NCI-H748 (cell line): ENCODE data around the gene EVPLL.
"Not testable (repeated sequence)": the region's sequence is repeated elsewhere in the genome, so short reads cannot be mapped to it uniquely, and the experiment has no call there.

Source experiments
- DNase-seq: peaks from one replicate; lab custom pipeline; 2025; ENCODE audit not compliant: unreplicated experiment; lab: John Stamatoyannopoulos, UW

EVPLL gene

DNA sequence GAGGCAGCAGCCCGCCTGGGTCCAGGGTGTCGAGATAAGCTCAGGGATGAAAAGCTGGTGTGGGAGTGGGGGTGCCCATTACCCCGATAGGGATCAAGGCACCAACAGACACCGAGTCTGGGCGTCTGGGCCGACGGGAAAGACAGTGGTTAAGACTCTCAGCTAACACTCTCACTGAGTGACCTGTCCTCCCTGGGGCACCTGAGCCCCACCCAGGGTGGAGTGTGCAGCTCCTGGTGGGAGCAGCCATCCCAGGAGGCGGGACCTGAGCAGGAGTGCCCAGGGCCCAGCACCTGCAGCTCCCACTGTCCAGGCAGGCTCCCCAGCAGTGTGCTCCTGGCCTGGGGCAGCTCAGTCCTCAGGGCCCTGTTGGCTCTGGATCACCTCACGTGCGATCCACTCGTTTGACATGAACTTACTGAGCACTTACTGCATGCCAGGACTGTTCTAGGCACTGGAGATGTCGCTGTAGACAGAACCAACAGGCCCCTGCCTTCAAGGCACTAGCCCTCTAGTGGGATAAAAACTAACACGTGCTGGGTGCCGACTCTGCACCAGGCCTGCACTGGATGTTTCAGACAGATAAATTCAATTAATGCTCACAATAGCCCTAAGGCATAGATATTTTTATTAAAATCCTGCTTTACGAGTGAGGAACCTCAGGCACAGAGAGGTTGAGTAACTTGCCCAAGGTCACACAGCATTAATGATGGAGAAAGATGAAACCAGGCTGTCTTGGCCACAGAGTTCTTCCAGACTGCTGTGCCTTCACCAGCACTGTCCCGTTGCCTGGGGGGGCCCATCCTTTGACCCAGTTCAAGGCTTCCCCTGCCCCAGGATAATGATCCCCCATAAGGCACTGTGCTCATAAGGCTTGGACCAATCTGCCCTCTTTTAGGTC, 1.9 kb downstream of the EVPLL start:
- DNase-seq, result no peak

DNA sequence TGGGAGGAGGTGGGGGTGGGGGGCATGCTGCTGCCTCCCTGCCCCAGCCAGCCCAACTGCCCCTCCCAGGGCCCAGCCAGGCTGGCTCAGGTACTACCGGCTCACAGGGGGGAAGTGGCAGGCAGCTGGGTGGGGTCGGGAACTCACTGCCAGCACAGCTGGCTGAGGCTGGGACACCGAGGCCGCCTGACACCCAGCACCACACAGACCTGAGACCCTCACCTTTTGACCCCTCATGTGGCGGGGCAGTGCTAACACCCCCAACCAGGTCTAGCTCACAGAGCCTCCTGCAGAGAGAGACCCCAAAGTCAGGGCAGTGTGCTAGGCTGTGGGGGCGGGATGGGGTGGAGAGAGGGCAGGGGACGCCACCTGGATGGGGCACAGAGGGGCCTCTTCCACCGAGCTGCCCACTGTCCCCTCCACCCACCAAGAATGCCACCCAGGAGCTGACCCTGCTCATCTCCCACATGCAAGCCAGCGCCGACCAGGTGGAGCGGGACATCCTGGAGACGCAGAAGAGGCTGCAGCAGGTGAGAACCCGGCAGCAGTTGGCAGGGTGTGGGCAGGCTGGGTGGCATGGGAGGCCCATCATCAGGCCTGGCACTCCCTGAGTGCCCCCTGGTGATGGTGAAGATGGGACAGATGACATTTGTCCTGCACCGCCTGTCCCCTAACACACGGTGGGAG, 3.0 kb downstream of the EVPLL start:
- DNase-seq, result no peak

DNA sequence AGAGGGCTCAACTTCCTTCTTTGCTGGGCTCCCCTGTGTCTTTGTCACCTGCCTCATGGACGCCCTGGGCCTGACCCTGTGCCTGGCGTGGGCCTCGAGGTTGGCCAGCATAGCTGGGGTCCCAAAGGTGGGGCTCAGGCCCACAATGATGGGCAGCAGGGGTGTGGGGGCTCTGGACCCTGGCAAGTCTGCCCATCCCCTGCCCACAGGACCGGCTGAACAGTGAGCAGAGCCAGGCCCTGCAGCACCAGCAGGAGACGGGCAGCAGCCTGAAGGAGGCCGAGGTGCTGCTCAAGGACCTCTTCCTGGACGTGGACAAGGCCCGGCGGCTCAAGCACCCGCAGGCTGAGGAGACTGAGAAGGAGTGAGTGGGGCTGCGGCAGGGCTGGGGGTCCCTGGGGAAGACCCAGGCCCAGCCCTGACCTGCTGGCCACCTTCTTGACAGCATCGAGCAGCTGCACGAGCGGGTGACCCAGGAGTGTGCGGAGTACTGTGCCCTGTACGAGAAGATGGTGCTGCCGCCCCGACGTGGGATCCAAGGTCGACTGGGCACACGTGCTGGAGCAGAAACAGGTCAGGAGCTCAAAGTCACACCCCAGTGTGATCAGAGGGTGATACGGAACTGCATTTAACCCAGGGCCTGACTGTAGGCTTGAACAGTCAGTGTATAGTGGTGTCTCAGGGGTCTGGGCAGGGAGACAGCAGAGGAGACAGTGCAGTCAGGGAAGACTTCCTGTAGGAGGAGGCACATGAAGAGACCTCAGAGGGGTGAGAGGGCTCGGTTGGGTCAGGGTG, 3.8 kb downstream of the EVPLL start:
- DNase-seq, result no peak

DNA sequence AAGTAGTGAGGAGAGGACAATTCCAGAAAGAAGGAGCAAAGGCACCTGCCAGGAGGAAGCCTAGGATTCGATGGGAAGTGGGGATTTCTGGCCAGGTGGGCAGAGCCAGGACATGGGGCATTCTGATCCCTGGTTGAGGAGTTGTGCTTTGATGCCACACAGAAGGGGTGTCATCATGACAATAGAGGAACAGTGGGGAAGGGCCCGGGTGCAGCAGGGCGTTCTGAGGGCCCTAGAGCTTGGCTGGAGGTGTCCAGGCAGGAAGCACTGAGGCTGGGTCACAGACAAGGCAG, 4.3 kb downstream of the EVPLL start:
- DNase-seq, result no peak

DNA sequence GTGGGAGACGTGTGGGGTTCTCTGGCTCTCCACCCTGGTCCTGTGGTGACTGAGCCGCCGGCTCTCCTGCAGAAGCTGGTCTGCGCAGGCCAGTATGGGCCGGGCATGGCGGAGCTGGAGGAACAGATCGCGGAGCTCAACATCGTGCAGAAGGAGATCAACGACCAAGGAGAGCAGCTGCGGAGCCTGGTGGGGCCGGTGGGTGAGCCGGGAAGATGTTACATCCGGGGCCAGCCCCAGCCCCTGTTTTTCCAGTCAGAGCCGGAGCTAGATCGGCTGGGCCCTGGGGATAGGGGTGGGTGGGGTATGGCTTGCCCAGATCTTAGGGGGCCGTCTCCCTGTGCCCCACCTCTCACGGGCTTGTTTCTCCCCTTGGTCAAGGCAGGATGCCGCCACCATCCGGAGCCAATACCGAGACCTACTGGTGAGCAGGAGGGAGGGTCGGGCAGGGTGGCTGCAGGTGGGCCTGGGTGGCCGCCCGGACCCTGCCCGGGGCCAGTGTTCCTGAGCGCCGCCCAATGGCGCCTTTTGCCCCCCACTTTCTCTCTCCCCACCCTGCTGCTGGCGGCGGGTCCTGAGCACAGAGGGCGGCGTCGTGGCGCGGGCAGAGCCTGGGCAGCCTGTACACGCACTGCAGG, 5.0 kb downstream of the EVPLL start:
- no peak for DNase-seq

DNA sequence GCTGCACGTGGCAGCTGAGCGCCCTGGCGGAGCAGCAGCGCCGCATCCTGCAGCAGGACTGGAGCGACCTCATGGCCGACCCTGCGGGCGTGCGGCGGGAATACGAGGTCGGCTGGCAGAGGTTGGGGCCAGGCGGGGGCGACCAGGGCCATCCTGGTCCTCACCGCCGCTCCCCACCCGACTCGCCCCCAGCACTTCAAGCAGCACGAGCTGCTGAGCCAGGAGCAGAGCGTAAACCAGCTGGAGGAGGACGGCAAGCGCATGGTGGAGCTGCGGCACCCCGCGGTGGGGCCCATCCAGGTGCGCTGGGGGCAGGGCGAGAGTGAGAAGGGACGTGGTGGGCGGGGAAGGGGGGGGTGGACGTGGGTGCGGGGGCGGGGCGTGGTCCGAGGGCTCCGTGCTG, 5.5 kb downstream of the EVPLL start:
- not testable (repeated sequence) for DNase-seq

DNA sequence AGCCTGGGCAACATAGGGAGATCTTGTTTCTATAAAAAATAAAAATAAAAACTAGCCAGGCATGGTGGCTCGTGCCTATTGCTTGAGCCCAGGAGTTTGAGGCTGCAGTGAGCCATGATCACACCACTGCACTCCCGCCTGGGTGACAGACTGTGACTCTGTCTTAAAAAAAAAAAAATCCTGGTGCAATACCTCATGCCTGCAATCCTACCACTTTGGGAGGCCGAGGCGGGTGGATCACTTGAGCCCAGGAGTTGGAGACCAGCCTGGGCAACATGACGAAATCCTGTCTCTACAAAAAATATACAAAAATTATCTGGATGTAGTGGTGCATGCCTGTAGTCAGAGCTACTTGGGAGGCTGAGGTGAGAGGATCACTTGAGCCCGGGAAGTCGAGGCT, 6.7 kb downstream of the EVPLL start:
- not testable (repeated sequence) for DNase-seq

DNA sequence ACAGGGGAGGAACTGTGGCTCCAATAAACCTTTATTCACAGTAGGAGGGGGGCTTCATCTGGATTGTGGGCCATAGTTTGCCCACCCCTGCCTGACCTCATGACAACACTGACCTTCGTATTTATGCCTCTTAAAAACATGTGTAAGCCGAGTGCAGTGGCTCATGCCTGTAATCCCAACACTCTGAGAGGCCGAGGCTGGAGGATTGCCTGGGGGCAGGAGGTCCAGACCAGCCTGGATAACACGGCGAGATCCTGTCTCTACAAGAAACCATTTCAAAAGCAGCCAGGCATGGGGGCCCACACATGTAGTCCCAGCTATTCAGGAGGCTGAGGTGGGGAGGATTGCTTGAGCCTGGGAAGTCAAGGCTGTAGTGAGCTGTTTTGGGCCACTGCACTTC, 10.0 kb downstream of the EVPLL start:
- not testable (repeated sequence) for DNase-seq

DNA sequence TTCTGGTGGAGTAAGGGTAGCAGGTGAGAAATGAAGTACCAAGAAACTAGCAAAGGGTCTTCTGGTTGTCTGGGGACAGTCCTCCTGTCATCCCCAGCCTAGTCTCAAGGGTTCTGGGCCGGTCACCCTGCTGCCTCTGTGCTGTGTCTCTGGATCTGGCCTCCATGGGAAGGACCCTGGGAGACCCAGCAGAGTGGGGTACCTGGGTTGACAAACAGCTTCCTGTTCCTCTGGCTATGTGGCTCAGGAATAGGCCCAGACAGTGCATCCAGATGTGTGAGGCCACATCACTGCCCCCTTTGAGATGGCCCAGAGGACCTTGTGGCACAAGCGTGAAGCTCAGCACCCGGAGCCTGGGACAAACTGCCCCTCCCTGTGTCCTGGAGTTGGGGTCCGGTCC, 10.7 kb downstream of the EVPLL start:
- not testable (repeated sequence) for DNase-seq

DNA sequence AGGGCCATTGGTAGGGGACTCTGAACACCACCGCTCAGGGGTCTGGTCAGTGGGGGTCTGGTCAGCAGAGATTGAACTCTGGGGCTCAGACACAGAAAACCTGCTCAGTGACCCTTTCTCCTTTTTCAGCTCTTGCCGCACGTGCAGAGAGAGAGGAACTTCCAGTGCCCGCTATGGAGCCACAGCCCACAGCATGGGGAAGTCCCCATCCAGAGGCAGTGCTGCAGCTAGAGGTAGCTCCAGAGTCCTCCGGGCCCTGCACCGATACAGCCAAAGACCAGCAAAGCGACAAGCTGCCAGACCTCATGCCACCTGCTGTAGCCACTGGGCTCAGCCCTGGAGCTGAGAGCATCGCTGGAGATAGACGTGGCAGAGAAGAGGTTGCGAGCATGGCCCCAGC, 11.2 kb downstream of the EVPLL start:
- DNase-seq, result not testable (repeated sequence)

DNA sequence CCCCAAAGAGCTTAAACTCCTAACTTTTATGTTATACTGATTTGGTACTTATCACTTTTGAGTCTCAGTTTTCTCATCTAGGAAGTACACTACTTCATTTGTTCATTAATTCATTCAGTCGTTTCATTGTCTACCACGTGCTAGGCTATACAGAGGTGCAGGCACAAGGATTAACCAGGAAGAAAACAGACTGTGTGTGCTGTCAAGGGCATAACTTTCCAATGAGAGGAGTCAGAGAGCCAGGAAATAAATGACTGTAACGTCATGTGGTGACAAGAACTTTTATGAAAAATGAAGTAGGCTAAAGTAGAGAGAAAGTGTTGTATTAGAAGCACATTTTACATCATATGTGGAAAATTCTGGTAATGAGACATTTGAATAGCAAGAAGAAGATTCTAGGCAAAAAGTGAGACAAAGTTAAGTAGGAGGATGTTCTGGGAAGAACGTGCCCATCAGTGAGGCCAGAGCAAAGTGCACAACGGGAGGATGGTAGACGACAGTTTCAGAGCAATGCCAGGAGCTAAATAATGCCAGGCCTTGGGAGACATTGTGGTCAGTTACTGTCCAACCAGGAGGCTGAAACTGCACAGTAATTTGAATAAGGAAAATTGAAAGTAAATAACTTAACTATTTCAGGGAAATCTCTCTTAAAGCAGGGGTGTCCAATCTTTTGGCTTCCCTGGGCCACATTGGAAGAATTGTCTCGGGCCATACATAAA, 24.5 kb downstream of the EVPLL start:
- not testable (repeated sequence) for DNase-seq

DNA sequence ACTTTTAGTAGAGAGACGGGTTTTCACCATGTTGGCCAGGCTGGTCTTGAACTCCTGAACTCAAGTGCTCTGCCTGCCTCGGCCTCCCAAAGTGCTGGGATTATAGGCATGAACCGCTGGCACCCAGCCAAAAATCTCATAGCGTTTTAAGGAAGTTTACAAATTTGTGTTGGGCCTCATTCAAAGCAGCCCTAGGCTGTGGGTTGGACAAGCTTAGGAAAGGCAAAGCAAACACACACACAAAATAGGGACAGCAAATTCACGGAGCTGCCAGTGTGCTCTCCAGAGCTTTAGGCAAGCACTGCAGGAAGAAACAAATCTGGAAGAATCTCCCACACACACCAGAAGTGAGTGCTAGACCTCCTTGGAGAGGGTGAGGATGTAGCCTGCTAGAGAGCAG, 25.6 kb downstream of the EVPLL start:
- not testable (repeated sequence) for DNase-seq

DNA sequence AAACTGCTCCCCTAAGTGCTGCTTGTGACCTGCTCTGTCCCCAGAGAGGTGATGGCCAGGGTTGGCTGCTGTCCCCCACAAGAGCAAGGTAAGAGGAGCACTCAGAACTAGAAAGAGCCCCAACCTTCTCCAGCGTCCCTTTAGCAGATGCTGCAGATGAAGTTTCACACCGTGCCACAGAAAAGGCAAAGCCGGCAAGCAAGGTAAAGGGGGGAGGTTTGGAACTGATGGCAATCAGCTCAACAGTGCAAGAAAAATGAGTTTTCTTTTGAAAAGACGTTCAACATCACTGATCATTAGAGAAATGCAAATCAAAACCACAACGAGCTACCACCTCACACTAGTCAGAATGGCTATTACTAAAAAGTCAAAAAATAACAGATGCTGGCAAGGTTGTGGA, 26.0 kb downstream of the EVPLL start:
- not testable (repeated sequence) for DNase-seq

DNA sequence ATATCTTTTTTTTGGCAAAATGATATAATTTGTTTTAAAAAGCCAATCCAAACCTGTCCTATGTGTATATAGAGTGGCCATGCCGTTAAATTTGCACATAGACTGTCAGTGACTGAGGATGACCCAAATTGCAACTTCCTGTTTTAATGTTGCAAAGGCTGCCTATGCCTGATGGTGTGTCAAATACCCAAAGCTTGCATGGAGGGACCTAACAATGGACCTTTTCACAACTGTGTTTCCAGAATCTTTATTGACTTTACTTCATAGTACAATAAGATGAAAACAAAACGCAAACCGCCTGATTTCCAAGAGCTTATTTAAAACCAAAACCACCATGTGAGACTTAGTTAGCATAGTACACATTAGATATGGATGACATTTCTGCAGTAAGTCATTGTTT, 31.3 kb downstream of the EVPLL start:
- DNase-seq, result peak; percentile 60

DNA sequence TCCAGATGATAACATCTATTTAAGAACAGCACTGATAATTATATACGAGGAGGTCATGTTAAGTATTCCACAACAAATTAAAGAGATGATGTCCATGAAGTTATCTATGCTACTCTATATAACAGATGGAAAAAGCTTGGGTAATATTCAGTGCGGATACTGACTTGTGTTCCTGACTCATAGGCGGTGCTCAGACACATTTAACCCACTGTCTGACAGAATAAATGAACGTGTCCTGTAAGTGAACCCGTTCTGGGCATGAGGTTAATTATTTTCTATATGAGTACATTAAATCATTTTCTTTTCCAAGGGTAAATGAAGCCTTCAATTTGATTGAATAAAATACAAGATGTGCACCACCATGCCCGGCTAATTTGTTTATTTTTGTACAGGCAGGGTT, 31.7 kb downstream of the EVPLL start:
- DNase-seq, result peak; percentile 61

DNA sequence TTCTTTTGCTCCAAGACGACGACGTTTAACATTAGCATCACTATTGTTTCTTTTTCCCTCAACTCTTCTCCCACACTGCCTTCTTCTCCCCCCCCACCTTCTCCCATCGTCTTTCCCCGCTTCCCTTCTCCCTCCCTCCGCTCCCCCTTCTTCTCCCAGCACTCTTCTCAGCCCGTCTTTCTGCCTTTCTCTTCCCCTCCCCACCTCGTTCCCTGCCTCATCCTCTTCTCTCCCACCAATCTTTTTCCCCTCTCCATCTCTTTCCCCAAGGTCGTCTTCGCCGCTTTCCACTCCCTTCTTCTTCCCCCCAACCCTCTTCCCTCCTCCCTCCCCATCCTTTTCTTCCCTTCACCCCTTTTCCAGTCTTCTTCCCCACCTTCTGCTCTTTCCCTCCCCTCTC, 33.2 kb downstream of the EVPLL start:
- peak; percentile 42 for DNase-seq

DNA sequence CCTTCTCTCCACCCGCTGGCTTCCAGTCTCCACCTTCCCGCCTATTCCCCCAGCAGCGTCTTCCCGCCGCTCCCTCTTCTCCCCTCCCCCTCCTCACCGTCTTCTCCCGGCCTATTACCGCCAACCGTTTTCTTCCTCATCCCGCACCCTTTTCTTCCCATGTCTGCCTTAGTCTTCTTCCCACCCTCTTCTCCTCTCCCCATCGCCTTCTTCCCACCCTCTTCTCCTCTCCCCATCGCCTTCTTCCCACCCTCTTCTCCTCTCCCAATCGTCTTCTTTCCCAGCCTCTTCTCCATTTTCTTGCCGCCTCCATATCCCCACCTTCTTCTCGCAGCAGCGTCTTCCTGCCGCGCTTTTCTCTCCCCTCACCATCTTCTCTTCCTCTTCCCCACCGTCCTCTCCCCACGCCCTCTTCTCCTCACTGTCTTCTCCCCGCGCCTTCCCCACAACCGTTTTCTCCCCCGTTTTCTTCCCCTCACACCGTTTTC, 33.8 kb downstream of the EVPLL start:
- DNase-seq, result peak; percentile 26

DNA sequence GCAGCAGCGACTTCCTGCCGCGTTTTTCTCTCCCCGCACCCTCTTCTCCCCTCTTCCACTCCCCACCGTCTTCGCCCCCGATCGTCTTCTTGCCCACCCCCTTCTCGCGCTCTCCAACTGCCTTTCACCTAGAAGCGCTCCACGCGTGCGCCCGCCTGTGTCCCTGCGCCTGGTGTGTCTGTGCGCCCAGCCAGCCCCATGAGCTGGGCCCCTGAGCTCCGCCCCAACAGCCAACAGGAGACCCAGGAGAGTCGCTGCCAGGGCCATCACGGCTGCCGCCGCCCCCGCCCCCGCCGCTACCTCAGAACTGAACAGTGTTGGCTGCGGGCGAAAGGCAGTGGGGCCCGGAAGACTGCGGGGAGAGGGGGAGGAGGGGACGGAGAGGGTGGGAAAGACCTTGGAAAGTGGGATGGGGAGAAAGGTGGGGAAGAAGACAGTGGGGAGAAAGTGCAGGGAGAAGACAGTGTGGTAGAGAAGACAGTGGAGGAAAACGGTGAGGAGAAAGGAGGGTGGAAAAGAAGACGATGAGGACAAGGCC, 34.5 kb downstream of the EVPLL start:
- not testable (repeated sequence) for DNase-seq

DNA sequence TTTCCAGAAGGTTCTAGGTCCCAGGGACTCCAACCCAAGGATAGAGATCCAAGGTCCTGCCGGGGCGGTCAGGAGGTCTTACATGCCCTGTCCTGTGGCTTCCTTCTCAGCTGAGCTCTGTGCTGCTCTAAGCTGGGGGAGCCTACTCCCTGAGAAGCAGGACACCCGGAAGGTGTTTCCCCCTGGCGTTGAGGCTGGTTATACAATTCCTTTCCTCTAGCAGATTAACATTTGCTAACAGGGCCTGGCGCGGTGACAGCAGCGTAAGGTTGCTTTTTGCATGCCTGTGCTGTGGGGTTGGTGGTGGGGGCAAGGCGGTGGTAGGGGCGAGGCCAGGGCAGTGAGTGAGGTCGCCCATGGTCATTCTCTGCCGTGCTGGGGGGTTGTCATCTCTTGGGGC, 43.9 kb downstream of the EVPLL start:
- not testable (repeated sequence) for DNase-seq

DNA sequence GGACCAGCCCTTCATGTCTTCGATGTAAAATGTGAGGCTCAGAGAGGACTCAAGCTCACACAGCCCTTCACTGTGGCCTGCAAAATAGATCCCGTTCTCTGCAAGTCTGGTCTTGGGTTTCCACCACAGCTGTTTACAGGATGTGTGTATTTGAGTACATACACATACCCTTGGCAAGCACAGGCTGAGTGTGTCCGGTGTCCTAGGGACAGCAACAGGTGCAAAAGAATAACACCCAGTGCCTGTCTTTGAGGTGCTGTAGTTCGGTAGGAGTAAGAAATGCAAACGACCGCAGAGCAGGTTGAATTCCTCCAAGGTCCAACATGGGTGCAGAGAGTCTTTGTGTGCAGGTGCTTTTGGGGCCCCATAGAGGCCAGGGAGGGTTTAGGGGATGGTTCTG, 44.9 kb downstream of the EVPLL start:
- DNase-seq, result not testable (repeated sequence)
